GM12892 (cell line): ENCODE results near the gene POLG2. TPM values are rescaled to one million over a fixed set of nuclear protein-coding genes. Genes with fewer than 3 reads are reported as not detected.

Source experiments
- DNase-seq: peaks from one replicate; pipeline ENCODE4 v3.0.0; 2011; ENCODE audit not compliant: insufficient read length
- FAIRE-seq: peaks from 2 replicates; lab custom pipeline; 2011; peaks lifted over from hg19 to GRCh38; lab: Jason Lieb, UNC
- POLR2A ChIP-seq: IDR thresholded peaks from 2 replicates; pipeline ENCODE4 v1.6.1; 2011; ENCODE audit warnings: low read depth, low read length, control low read depth
- POLR2AphosphoS5 ChIP-seq: IDR thresholded peaks from 2 replicates; pipeline ENCODE4 v1.6.1; 2011; ENCODE audit warnings: low read depth, low read length, control low read depth
- TAF1 ChIP-seq: IDR thresholded peaks from 2 replicates; pipeline ENCODE4 v1.6.1; 2011; ENCODE audit warnings: low read depth, mild to moderate bottlenecking, control low read depth, low read length, borderline replicate concordance
- polyA plus RNA-seq: library from polyadenylated mRNA; unstranded; fragments of >200 nt; gene quantifications from one replicate; pipeline ENCODE4 v1.2.1, GENCODE V29; 2012; ENCODE audit warnings: missing spikeins, inconsistent platforms; ENCODE audit not compliant: missing spikeins

Gene POLG2
- polyA plus RNA-seq, result 24.1 TPM

- TF ChIP-seq POLR2AphosphoS5 (peak; percentile 94), POLR2A (peak; percentile 93), TAF1 (peak; percentile 32; the same call in 1 of the 2 replicates)
- FAIRE-seq (peak; percentile 96), DNase-seq (peak; percentile 78)
Observed at GRCh38 chr17:64496786-64497564, at the start of gene POLG2. TSS of gene POLG2 (minus strand) at chr17:64497054. CDS start at chr17:64496968, 86 bp downstream.

- no peak for FAIRE-seq
- TF ChIP-seq POLR2AphosphoS5, result no peak
- TF ChIP-seq TAF1, result no peak
- TF ChIP-seq POLR2A, result no peak
Observed at GRCh38 chr17:64544742-64545141, 47.9 kb upstream of the POLG2 start.

GRCh38 chr17:64540118-64540776 lies 43.4 kb upstream of the POLG2 start:
- FAIRE-seq (no peak), DNase-seq (no peak)
- TF ChIP-seq POLR2A (no peak), TAF1 (no peak), POLR2AphosphoS5 (no peak)

More at GRCh38 chr17:64544742-64545141, 47.9 kb upstream of the POLG2 start:
- no peak for DNase-seq

GRCh38 chr17:64538508-64539130 lies 41.8 kb upstream of the POLG2 start:
- TF ChIP-seq POLR2AphosphoS5 (peak; percentile 43; the same call in 1 of the 2 replicates), TAF1 (no peak), POLR2A (peak; percentile 38; the same call in 1 of the 2 replicates)
- DNase-seq (no peak), FAIRE-seq (no peak)

GRCh38 chr17:64537488-64537887 lies 40.6 kb upstream of the POLG2 start:
- no peak for TF ChIP-seq POLR2A
- no peak for TF ChIP-seq POLR2AphosphoS5
- no peak for TF ChIP-seq TAF1
- no peak for DNase-seq
- FAIRE-seq, result no peak

GRCh38 chr17:64536913-64537312 lies 40.1 kb upstream of the POLG2 start:
- no peak for TF ChIP-seq POLR2AphosphoS5
- TF ChIP-seq POLR2A, result no peak
- no peak for TF ChIP-seq TAF1
- no peak for FAIRE-seq

GRCh38 chr17:64535357-64535756 lies 38.5 kb upstream of the POLG2 start:
- TF ChIP-seq POLR2A, result no peak
- no peak for TF ChIP-seq TAF1
- no peak for TF ChIP-seq POLR2AphosphoS5
- DNase-seq, result no peak
- no peak for FAIRE-seq

More at GRCh38 chr17:64536913-64537312, 40.1 kb upstream of the POLG2 start:
- DNase-seq, result no peak

- TF ChIP-seq POLR2A (no peak; the same call in 1 of the 2 replicates), POLR2AphosphoS5 (no peak), TAF1 (no peak)
- no peak for FAIRE-seq
- no peak for DNase-seq
Observed at GRCh38 chr17:64534187-64534586, 37.3 kb upstream of the POLG2 start.

GRCh38 chr17:64533784-64534183 lies 36.9 kb upstream of the POLG2 start:
- TF ChIP-seq TAF1 (no peak), POLR2AphosphoS5 (no peak), POLR2A (no peak)
- FAIRE-seq, result no peak
- DNase-seq, result no peak

- FAIRE-seq (no peak), DNase-seq (no peak)
- TF ChIP-seq POLR2A (no peak), TAF1 (no peak), POLR2AphosphoS5 (no peak)
Observed at GRCh38 chr17:64532409-64532808, 35.6 kb upstream of the POLG2 start.

GRCh38 chr17:64531955-64532371 lies 35.1 kb upstream of the POLG2 start:
- TF ChIP-seq TAF1 (no peak), POLR2AphosphoS5 (no peak)
- FAIRE-seq (no peak), DNase-seq (no peak)

- TF ChIP-seq POLR2A (no peak), TAF1 (no peak), POLR2AphosphoS5 (no peak)
- FAIRE-seq (no peak), DNase-seq (no peak)
Observed at GRCh38 chr17:64529221-64529620, 32.4 kb upstream of the POLG2 start.
